AG04450 (cell line): ENCODE data around the gene ZBTB5. TPM values are rescaled to one million over a fixed set of nuclear protein-coding genes. Genes with fewer than 3 reads are reported as not detected.

ENCODE experiments used
- CTCF ChIA-PET: fragments of 300-600, 350-600 bp; formaldehyde crosslinking; extraction: SDS; loops from one replicate; lab custom pipeline; 2022; ENCODE audit warnings: antibody characterized with exemption, inconsistent platforms; lab: Charles Lee
- POLR2A ChIA-PET: fragments of 350-600 bp; formaldehyde crosslinking; extraction: SDS; loops from one replicate; lab custom pipeline; 2021; ENCODE audit warnings: antibody characterized with exemption, inconsistent platforms; lab: Yijun Ruan, JAX
- DNase-seq: peaks from one replicate; pipeline ENCODE4 v3.0.0-alpha.2; 2011; ENCODE audit warnings: low read depth, low spot score
- H3K27ac ChIP-seq: one replicate; pipeline ENCODE4 v1.5.1; 2012; ENCODE audit warnings: low read depth, low read length, control low read depth
- H3K27me3 ChIP-seq: one replicate; pipeline ENCODE4 v1.6.0; 2012; ENCODE audit warnings: low read length; ENCODE audit not compliant: control insufficient read depth, insufficient read depth
- H3K4me3 ChIP-seq: 2 replicates; pipeline ENCODE4 v1.5.1; 2011; ENCODE audit warnings: mild to moderate bottlenecking, low read depth, low read length, control low read depth
- H3K9me3 ChIP-seq: 2 replicates; pipeline ENCODE4 v1.5.1; 2012; ENCODE audit warnings: low read length; ENCODE audit not compliant: control insufficient read depth, insufficient read depth
- polyA plus RNA-seq: library from polyadenylated mRNA; depleted of rRNA; stranded (reverse); fragments of >200 nt; gene quantifications from 2 replicates; pipeline ENCODE4 v1.2.3, GENCODE V29; 2011
- TF ChIP-seq, protein P1 (sequence below): IDR thresholded peaks from 2 replicates; pipeline ENCODE4 v1.5.1; 2011; ENCODE audit warnings: low read depth, low read length, control low read depth, inconsistent platforms

Gene ZBTB5
- polyA plus RNA-seq, 1 experiment: 10.9 TPM

GRCh38 chr9:37444890-37445289, 20.4 kb downstream of the ZBTB5 start:
- Histone ChIP-seq H3K4me3 (no peak overlapping the region), H3K9me3 (no peaks in the 10 kb centered on the region; the same call in 1 of the 2 replicates), H3K27ac (no peak overlapping the region), H3K27me3 (no peaks in the 10 kb centered on the region)
- CTCF ChIA-PET: interaction anchor here (0.5 kb wide), 1 partner anchor 548 kb away, joined by 3 read pairs; no protein-coding TSS in a partner anchor
- TF ChIP-seq, protein P1, sequence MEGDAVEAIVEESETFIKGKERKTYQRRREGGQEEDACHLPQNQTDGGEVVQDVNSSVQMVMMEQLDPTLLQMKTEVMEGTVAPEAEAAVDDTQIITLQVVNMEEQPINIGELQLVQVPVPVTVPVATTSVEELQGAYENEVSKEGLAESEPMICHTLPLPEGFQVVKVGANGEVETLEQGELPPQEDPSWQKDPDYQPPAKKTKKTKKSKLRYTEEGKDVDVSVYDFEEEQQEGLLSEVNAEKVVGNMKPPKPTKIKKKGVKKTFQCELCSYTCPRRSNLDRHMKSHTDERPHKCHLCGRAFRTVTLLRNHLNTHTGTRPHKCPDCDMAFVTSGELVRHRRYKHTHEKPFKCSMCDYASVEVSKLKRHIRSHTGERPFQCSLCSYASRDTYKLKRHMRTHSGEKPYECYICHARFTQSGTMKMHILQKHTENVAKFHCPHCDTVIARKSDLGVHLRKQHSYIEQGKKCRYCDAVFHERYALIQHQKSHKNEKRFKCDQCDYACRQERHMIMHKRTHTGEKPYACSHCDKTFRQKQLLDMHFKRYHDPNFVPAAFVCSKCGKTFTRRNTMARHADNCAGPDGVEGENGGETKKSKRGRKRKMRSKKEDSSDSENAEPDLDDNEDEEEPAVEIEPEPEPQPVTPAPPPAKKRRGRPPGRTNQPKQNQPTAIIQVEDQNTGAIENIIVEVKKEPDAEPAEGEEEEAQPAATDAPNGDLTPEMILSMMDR: no peak
- no peak for DNase-seq
- POLR2A ChIA-PET: no interaction called here

DNA sequence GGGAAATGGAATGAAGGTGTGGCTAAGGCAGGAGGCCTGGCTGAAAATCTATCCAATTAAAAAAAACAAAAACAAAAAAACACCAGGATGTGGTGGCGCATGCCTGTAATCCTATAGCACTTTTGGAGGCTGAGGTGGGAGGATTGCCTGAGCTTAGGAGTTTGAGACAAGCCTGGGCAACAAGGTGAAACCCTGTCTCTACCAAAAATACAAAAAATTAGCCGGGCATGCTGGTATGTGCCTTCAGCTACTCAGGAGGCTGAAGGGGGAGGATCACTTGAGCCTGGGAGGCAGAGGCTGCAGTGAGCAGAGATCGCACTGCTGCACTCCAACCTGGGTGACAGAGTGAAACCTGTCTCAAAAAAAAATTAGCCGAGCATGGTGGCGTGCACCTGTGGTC, 21.7 kb downstream of the ZBTB5 start:
- POLR2A ChIA-PET: interaction anchor here (0.6 kb wide), 1 partner anchor 28 kb away, joined by 6 read pairs; no protein-coding TSS in a partner anchor
- Histone ChIP-seq H3K9me3 (no peaks in the 10 kb centered on the region; the same call in 1 of the 2 replicates), H3K27me3 (no peaks in the 10 kb centered on the region), H3K27ac (no peak overlapping the region), H3K4me3 (no peak overlapping the region)
- DNase-seq: no peak
- CTCF ChIA-PET: no interaction called here
- TF ChIP-seq, protein P1: no peak

GRCh38 chr9:37442556-37442955, 22.7 kb downstream of the ZBTB5 start:
- POLR2A ChIA-PET: no interaction called here
- TF ChIP-seq, protein P1: no peak
- DNase-seq: no peak
- no peaks in the 10 kb centered on the region; the same call in 1 of the 2 replicates for H3K9me3 ChIP-seq
- peak overlapping the region; percentile 2 for H3K27ac ChIP-seq
- H3K27me3 ChIP-seq: no peaks in the 10 kb centered on the region
- CTCF ChIA-PET: interaction anchor here (0.5 to 0.8 kb wide), 2 partner anchors 19 to 27 kb away, joined by 3 to 5 read pairs; no protein-coding TSS in a partner anchor
- no peak overlapping the region for H3K4me3 ChIP-seq

- POLR2A ChIA-PET: no interaction called here
- CTCF ChIA-PET: interaction anchor here (0.5 to 0.8 kb wide), 2 partner anchors 20 to 26 kb away, joined by 3 to 5 read pairs; no protein-coding TSS in a partner anchor
These were observed 23.4 kb downstream of the ZBTB5 start for GRCh38 chr9:37441776-37442370.

DNA sequence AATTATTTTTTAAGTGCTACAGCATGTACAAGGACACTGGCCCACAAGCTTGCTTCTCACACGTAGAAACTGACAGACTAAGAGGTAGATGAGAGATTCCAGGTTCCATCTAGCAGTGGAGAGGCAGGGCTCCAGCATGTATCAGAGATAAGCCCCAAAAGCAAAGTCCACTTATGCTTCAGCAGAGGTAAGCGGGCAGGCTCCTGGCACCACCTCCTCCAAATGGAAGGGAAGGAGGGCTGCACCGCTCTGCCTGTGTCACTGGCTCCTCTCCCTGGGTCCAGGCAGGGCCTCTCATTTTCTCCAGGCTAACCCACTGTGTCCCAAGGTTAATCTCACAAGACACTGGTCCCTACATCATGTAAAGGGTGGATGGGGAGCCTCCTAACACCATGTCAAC, 26.9 kb downstream of the ZBTB5 start:
- H3K4me3 ChIP-seq: no peak overlapping the region
- no peaks in the 10 kb centered on the region for H3K27me3 ChIP-seq
- TF ChIP-seq, protein P1: no peak
- ChIA-PET POLR2A (no interaction called here), CTCF (no interaction called here)
- no peak for DNase-seq
- H3K9me3 ChIP-seq: no peaks in the 10 kb centered on the region; the same call in 1 of the 2 replicates
- H3K27ac ChIP-seq: no peak overlapping the region

More at GRCh38 chr9:37441776-37442370, 23.4 kb downstream of the ZBTB5 start:
- H3K27me3 ChIP-seq: no peaks in the 10 kb centered on the region
- no peak overlapping the region for H3K4me3 ChIP-seq
- no peak for DNase-seq
- TF ChIP-seq, protein P1: no peak
- no peaks in the 10 kb centered on the region; the same call in 1 of the 2 replicates for H3K9me3 ChIP-seq
- H3K27ac ChIP-seq: no peak overlapping the region
